COLO668 (cell line): ENCODE measurements around the gene AMY2B.
"Not testable (repeated sequence)": the region's sequence is repeated elsewhere in the genome, so short reads cannot be mapped to it uniquely, and the experiment has no call there.

Source experiments
- DNase-seq: peaks from one replicate; lab custom pipeline; 2025; ENCODE audit not compliant: unreplicated experiment; lab: John Stamatoyannopoulos, UW

Gene AMY2B

DNA sequence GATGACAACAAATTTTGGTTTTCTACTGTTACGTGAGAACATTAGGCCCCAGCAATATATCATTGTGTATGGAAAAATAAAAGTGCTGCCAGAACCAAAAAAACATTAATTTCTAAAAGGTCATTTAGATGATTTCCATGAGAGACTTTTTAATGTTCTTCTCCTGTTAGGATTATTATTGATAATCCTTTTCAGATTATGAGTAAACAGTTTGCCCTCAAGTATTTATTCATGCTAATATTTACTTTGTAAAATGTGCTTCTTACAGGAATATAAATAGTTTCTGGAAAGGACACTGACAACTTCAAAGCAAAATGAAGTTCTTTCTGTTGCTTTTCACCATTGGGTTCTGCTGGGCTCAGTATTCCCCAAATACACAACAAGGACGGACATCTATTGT, at the start of gene AMY2B:
AMY2B (plus strand) TSS at position 301 of the 400 bp plus-strand sequence; CDS start at position 315, 14 bp downstream.
- DNase-seq = not testable (repeated sequence)

- DNase-seq = no peak
These were observed 48.0 kb upstream of the AMY2B start for GRCh38 chr1:103523346-103523745.

- no peak for DNase-seq
These were observed 46.2 kb upstream of the AMY2B start for GRCh38 chr1:103525114-103525606.

- DNase-seq = peak; percentile 92
These were observed 45.5 kb upstream of the AMY2B start, which contains the start of gene RNPC3 for GRCh38 chr1:103525607-103526507. RNPC3 (plus strand) TSS chr1:103525699; CDS start chr1:103526071, 372 bp downstream.

- no peak for DNase-seq
These were observed 44.1 kb upstream of the AMY2B start for GRCh38 chr1:103527331-103527730.

DNA sequence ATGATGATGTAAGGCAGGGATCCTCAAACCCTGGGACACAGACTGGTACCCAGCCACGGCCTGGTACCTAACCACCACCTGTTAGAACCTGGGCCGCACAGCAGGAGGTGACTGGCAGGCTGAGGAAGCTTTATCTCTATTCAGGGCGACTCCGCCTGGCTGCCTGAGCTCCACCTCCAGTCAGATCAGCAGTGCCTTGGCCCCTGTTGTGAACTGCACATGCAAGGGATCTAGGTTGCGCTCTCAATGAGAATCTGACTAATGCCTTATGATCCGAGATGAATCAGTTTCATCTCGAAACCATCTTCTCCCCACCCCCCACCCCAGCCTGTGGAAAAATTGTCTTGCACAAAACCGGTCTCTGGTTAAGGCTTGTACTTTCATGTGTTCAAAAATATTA, 41.6 kb upstream of the AMY2B start:
- no peak for DNase-seq

DNA sequence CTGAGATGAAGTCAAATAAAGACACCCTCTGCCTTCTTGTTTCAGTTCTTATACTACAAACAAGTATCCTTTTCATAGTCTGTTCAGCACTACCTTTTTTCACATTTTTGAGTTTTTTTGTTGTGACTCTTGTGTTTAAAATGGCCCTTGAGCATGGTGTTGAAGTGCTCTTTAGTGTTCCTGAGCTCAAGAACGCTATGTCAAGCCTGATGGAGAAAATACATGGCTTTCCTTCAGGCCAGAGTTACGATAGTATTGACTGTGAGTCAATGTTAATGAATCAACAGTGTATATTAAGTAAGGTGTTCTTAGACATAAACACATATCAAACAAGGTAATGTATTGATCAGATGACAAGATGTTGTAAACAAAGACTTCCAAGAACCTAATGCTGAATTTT, 33.2 kb upstream of the AMY2B start:
- no peak for DNase-seq

GRCh38 chr1:103541431-103541830, 30.0 kb upstream of the AMY2B start:
- DNase-seq = no peak

GRCh38 chr1:103546496-103546895, 24.9 kb upstream of the AMY2B start:
- no peak for DNase-seq

- DNase-seq = no peak
These were observed 23.5 kb upstream of the AMY2B start for GRCh38 chr1:103547840-103548239.

DNA sequence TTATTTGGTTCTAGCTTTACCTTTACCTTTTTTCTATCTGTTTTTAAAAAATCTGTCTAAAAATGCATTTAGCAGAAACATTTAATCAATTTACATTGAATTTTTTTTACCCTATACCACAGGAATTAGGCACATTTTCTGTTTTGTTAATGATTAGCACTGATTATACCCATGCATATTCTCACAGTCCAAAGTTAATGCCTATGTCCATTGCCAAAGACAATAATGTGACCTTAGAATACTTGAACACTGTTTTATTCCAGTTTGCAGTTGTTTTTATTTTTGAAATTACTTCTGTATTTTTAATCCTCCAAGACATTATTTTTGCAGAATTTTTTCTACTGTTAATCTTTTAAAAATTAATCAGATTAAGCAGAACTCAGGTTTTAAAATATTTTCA, 11.0 kb upstream of the AMY2B start:
- no peak for DNase-seq

GRCh38 chr1:103561124-103561523, 10.3 kb upstream of the AMY2B start:
- not testable (repeated sequence) for DNase-seq

GRCh38 chr1:103561643-103562395, 9.6 kb upstream of the AMY2B start:
- DNase-seq = no peak

- no peak for DNase-seq
These were observed 8.3 kb upstream of the AMY2B start for GRCh38 chr1:103563056-103563455.

GRCh38 chr1:103569493-103569892, 1.9 kb upstream of the AMY2B start:
- no peak for DNase-seq

GRCh38 chr1:103576065-103576464, 4.7 kb downstream of the AMY2B start:
- DNase-seq = no peak

DNA sequence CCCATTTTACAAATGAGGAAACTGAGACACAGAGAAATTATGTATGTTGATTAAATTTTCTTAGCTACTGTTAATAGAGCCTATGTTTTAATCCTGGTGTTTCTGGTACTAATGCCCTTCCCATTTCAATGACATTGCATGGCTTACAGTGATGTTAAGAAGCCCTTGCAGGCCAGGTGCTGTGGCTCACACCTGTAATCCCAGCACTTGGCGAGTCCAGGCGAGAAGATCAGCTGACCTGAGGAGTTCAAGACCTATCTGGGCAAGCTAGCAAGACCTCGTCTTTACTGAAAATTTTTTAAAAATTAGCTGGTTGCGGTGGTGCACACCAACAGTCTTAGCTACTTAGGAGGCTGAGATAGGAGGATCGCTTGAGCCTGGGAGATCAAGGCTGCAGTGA, 5.4 kb downstream of the AMY2B start:
- DNase-seq = not testable (repeated sequence)

DNA sequence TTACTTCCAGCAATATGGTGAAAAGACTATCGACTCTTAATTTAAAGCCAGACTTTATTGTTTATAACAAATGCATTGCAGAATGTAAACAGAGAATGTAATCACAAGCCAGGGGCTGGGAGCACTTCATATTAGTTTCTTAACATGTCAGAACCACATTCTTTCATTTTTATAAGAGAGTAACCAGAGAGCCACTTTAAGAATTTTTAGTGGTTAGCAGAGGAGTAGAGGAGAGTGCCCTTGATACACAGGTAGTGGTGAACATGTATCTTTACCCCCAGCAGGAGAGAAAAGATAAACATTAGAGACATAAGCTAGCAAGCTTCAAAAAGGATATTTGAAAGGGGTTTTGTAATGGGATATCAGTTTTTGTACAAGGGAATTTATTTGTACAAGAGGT, 11.1 kb downstream of the AMY2B start:
- DNase-seq = no peak

GRCh38 chr1:103583887-103584286, 12.5 kb downstream of the AMY2B start:
- DNase-seq = no peak

DNA sequence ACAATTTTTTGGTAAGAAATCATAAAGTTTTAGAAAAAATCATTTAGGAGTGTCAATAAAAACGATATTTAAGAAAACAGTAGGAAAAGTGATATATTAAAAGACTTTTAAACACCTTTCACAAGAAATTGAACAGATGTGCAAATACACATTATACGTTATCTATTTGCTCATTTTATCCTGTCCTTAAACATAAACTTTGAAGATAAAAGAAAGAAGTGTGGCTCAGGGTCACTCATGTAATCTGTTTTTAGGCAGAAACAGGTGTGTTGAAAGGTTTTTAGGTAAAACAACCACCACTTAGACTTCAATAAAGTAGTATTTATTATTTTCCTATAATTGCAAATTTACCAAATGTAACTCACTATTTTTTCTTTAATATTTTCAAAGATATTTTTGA, 13.1 kb downstream of the AMY2B start:
- DNase-seq = no peak

DNA sequence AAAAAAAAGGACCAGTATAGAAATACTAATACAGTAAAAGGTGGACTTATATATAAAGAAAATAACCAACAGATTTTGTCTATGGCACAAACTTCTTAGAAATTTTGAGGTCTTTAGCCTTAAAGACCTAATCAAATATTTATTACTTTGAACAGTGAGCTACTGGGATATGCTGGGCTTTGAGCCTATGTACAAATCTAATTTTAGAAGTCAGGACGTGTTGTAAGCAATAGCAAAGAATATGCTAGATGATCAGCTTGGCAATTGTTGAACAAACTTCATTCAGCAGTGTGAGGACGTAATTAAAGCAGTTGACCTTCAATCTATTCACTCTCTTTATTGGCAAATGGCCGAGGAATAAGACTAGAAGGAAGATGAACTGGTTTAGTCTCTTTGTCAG, 31.4 kb downstream of the AMY2B start:
- DNase-seq = not testable (repeated sequence)

GRCh38 chr1:103616362-103616761, 45.0 kb downstream of the AMY2B start:
- no peak for DNase-seq
